GM18907 (cell line): ENCODE data around the gene COQ10A.

Experiments
- ATAC-seq: cut with Tn5 transposase; IDR thresholded peaks from one replicate; pipeline ENCODE4 v1.9.1; 2021; ENCODE audit warnings: mild to moderate bottlenecking, moderate library complexity; ENCODE audit not compliant: unreplicated experiment

The COQ10A gene

DNA sequence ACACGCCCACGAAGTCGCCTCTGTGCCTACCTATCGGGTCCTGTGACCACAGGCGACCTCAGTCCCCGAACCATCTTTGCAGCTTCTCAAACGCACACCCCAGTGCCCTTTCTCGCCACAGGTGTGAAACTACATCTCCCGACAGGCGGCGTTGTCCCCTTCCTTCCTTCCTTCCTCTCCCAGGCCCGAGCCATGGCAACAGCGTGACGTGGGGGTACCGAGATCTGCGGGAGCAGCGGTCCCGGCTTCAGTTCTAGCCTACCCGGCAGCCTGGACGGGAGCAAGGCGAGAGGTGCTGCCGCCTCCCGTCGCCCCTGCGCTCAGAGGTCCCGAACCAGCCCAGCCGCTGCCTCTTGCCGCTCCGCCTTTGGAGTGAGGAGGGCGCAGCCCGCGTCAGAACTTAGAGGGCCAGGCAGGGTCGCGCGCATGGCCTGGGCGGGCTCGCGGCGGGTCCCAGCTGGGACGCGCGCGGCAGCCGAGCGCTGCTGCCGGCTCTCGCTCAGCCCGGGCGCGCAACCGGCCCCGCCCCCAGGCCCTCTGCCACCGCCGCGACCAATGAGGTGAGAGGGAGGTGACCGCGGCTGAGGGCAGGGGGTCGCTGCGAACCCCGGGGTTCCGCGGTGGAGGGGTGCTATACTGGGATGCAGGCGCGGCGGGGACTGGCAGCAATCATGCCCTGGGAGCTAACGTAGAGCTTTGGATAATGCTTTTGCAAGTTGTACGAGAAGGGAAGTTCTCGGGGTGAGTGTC, at the start of gene COQ10A:
TSS of gene COQ10A (plus strand) at position 250 of the 750 bp plus-strand sequence. CDS start at position 427, 177 bp downstream.
- peak; percentile 89 for ATAC-seq

DNA sequence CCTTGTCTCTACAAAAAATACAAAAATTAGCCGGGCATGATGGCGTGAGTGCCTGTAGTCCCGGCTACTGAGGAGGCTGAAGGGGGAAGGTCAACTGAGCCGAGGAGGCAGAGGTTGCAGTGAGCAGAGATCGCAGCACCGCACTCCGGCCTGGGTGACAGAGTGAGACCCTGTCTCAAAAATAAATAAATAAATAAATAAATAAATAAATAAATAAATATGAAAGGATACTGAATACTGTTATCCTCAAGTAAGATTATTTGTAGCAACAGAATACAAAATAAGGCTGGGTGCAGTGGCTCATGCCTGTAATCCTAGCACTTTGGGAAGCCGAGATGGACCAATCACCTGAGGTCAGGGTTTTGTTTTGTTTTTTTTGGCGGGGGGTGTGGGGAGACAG, 46.9 kb upstream of the COQ10A start:
- ATAC-seq: no peak

DNA sequence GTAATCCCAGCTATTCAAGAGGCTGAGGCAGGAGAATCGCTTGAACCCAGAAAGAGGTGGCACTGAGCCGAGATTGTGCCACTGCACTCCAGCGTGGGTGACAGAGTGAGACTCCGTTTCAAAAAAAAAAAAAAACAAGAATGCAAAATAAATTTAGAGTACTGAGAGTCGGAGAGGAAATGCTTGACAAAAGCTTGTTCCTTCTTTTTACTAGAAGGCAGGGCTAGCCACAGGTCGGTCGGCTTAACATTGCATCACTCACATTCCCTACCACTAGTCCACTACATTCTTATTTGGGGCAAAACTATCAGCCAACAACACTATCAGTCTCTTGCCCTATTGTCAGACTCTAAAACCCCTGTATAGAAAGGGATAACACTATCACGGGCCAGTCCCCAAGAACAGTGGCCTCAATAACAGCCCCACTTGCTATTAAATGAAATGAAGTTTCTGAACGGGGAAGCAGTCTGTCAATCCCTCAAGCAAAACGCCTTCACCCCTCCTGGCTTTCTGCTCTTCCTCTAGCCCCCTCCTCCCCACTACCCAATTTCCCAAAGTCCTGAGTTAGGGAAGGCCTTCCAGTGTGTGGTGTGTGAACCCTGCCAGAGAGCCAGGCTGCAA, 46.0 kb upstream of the COQ10A start:
- no peak for ATAC-seq

DNA sequence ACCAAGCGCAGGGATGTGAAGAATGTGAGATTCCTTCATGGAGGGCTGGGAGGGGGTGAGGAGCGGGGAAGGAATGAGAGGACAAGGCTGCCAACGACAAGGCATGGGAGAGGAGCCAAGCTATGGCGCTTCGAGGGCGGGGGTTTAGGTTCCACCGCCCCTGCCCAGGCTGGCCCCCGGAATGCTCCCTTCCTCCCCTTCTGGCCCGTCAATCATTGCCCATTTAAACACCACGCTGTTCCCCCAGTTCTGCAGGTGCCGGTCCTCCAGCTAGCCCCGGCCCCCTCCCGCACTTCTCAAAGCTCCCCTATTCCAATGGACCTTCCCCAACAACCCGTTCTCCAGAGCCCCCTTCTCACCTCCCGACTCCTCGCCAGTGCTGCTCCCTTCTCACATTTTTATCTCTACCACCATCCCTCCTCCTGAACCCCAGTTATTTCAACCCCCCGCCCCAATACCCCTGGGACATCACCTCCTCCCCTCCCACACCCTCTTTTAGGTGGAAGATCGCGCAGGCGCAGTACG, 45.4 kb upstream of the COQ10A start:
- ATAC-seq: peak; percentile 25

DNA sequence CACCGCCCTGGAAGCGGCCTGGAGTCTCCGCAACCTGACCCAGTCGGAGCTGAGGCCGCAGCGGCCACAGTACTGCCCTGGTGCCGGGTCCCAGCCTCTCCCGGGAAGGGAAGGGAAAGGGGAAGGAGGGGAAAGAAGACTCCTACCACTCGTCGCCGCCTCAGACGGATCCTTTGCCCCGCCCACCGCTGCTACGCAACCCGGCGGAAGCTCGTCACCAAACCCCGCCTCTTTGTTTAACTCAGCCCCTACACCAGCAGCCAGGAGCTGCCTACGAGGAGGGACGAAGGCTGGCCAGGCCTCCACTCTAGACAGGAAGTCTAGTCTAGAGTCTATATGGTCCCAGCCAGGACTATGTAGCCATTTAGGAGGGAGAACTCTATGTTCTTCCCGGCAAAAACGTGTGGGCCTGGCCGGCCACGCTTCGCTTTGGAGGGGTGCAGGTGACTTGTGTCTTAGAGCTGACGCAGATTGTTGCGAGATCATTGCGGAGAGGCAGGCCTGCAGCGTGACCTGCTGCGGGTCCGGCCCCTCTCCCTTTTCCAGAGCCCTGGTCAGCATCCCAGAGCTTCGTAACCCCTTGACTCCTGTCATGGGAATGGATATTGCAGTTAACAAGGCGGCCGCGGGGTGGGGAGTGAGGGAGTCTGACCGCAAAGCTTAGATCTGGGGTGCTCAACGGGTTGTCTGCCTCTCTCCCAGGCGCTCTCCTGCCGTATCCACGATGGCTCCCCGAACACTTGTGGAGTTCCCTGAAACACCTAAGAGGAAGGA, 44.8 kb upstream of the COQ10A start, which contains the start of gene RNF41:
TSS of gene RNF41 (minus strand) at position 166 of the 774 bp plus-strand sequence. CDS start 7,875 bp downstream, outside the sequence.
- peak; percentile 85 for ATAC-seq

DNA sequence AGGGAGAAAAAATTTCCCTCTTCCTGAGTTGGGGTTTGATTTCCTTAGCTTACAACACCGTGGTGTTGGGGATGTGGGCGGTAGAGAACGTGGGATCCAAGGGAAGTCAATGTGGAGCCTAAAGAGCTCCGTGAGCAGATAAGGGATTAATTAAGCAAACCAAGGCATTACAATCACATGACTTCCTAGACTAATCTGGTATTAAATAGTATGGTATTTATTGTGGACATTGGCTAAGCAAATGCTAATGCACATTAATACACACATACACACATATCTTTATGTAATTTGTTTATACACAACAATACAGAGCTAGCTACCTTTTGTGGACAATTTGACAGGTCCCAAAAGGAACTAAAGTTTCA, 44.2 kb upstream of the COQ10A start:
- no peak for ATAC-seq

DNA sequence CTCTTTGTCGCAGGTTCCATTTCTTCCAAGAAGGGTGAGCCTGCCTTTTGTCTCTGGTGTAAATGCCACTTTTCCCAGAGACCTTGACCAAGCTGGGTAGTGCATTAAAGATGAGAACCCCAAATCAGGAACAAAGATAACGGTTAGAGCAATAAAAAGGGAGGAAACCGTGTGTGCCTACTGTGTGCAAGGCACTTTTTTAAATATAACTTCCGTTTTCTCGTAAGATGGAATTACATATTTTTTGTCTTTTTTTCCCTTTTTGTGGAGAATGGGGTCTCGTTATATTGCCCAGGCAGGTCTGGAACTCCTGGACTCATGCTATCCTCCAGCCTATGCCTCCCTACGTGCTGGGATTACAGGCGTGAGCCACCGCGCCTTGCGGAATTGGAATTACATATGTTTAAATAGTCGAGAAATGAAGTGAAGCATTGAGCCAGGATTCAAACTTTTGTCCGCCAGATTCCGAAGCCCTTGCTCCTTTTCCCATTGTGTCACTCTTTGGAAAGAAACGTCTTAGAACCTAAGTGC, 43.1 kb upstream of the COQ10A start:
- ATAC-seq: no peak

DNA sequence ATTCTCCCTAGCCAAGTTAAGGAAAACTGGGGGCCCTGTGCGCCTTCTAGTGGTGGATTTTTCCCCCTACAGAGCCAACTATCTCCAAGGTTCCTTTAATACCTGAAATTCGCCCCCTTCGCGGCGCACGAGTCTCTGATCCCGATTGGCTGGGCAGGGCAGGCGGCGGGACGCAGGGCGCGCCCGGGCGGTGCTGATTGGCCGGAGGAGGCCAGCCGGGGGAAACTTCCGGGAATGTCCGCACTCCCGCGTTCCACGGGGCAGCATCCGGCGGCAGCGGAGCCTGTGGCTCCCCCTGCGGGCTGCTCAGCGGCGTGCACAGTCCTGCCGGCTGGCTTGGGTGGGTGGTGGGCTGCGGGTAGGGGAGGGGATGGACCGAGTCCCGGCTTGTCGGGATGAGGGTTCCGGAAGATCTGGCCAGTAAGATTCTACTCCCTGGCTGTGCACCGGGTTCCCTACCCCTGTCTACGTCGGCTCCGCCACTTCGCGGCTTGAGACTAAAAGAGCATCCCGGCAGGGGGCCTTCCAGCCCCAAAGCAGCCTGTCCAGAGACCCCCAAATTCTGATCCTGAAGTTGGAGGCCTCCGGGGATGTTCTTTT, 42.5 kb upstream of the COQ10A start, which contains the start of gene NABP2:
TSS of gene NABP2 (plus strand) at position 241 of the 600 bp plus-strand sequence. CDS start 515 bp downstream, outside the sequence.
- ATAC-seq: peak; percentile 67

DNA sequence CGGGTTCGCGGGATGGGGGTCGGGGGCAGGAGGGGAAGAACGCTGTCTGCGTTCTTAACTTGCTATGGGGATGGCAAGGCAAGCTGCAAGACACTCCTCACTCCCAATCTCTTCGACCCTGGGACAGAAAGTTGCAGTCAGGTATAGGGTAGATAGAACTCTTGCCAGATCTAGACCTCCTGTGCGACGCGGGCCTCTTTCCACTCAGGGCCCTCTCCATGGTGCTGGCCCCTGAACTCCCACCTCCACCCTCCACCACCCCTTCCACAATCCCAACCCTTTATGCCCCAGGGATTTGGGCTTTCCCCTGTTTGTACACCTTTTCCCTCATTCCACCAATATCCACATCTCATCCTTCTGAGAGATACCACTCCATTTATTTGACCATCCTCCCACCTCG, 41.8 kb upstream of the COQ10A start:
- ATAC-seq: no peak

DNA sequence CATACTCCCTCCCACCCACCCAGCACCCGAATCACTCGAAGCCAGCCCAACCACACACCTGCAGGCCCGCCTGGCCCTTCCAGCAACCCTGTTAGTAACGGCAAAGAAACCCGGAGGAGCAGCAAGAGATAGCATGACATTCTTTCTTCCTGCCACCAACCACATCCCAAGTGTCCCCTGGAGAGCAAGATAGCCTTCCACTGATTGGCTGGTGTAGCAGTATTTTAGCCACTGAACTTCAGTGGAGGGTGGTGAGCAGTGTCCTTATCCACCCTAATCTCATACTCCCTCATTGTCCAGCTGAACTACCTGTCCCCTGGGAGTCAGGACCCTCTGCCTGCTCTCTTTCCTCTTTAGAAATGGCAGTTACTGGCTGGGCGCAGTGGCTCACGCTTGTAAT, 37.7 kb upstream of the COQ10A start:
- ATAC-seq: no peak

DNA sequence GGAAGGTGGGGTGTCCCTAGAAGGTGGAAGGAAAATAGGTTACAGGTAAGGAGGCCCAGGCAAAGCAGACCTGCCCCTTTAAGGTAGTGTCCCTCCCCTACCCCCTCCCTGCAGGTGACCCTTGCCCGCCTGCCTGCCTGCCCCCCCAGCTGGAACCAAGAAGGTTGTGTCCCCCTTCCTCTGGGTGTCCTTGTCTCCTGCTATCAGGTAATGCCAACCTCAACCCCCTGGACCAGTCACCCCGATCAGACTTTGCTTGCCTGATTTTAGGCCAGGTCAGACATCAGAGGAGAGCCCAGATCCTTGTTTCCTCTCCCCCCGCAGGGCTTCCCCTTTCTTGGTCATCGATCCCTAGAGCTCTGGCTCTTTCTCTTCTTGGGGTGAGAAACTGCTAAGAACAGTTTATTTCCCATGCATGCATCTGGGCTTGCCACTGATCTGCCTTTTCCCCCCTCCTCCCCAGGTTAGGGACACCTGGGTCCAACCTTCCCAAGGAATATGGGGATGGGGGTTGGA, 36.8 kb upstream of the COQ10A start, which contains the start of gene SLC39A5:
TSS of gene SLC39A5 (plus strand) at position 136 of the 516 bp plus-strand sequence. CDS start 1,224 bp downstream, outside the sequence.
- ATAC-seq: no peak

DNA sequence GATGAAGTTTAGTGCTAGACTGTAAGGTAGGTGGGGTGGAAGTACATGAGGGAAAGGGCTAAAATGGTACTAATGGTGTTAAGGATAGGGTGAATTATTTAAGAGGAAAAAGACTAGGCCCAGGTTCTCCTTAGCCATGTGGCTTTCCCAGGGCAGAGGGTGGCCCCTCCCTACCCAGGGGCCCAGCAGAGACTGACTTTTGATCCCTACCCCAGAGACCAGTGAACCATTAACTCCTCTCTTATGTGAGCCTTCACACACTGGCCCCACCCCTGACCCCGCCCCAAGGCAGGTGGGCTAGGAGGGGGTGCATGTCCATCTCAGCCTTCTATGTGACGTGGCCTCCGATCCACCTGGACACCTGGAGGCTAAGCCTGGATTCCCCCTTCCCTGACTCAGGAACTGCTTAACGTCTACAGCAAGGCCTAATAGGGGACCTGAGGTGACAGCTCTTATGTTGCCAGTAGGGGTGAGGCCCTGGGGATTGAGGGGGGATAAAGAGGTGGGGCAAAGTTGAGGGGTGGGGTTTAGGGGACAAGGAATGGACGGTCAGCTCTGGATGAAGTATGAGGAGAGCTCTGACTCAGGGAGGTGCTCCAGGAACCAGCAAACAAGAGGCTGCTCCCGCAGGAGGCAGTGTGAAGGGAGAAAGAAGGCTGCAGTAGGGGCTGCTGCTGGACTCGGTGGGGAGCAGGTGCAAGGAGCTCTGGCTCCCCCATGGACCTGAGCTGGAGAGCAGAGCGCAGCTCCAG, 36.1 kb upstream of the COQ10A start:
- ATAC-seq: no peak

DNA sequence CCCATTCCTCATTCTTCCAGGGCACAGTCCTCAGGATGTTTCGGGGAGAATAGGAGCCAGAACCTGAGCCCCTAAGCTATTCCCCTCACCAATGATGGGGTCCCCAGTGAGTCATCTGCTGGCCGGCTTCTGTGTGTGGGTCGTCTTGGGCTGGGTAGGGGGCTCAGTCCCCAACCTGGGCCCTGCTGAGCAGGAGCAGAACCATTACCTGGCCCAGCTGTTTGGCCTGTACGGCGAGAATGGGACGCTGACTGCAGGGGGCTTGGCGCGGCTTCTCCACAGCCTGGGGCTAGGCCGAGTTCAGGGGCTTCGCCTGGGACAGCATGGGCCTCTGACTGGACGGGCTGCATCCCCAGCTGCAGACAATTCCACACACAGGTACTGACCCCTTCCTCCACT, 35.6 kb upstream of the COQ10A start:
- no peak for ATAC-seq

DNA sequence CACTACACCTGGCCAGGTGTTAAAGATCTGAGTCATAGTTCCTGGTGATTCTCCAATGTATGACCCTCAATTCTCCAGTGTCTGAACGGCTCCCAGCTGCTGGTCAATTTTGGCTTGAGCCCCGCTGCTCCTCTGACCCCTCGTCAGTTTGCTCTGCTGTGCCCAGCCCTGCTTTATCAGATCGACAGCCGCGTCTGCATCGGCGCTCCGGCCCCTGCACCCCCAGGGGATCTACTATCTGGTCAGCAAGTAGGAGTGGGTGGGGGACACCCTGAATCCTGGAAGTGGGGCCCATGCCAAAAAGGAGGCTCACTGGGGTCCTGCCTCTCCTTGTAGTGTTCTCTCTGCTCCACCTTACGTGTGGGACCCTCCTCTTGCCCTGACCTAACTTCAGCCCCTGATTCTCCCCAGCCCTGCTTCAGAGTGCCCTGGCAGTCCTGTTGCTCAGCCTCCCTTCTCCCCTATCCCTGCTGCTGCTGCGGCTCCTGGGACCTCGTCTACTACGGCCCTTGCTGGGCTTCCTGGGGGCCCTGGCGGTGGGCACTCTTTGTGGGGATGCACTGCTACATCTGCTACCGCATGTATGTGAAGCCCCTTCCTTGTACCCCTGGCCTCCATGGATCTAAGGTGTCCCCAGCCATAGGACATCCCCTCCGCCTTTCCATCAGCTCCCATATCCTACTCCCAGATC, 31.9 kb upstream of the COQ10A start:
- no peak for ATAC-seq

DNA sequence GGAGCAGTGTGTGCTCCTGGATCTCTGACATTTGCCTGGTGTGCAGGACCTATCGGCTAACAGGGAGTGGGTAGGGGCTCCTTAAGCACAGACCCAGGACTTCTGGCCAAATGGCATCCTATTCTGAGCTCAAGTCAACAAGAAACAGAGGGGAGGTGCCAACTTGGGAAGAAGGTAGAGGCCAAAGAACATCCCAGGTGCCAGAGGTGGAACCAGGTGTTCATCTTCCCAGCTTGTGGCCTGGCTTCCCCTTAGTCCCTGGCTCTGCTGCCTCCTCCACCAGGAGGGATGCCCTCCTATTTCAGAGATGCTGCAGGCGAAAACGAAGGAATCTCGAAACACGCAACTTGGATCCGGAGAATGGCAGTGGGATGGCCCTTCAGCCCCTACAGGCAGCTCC, 30.7 kb upstream of the COQ10A start:
- no peak for ATAC-seq

DNA sequence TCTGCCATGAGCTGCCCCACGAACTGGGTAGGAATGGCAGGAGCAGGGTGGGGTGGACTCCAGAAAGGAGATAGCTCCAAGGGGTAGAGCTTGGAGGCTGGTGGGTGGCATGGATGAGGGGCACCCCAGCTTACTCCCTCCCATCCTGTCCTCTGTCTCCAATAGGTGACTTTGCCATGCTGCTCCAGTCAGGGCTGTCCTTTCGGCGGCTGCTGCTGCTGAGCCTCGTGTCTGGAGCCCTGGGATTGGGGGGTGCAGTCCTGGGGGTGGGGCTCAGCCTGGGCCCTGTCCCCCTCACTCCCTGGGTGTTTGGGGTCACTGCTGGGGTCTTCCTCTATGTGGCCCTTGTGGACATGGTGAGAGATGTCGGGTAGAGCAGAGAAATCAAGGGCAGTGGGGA, 29.8 kb upstream of the COQ10A start:
- ATAC-seq: no peak

DNA sequence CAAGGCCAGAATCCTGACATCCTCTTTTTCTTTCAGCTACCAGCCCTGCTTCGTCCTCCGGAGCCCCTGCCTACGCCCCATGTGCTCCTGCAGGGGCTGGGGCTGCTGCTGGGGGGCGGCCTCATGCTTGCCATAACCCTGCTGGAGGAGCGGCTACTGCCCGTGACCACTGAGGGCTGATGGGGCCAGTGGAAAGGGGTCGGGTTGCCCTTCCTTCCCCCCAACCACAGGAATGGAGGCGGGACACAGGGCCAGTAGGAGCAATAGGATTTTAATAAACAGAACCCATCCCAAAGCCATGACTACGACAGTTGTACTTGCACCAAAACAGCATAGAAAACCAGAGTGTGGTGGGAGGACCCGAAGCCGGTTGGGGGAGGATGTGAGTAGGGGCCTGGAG, 29.2 kb upstream of the COQ10A start:
- no peak for ATAC-seq

DNA sequence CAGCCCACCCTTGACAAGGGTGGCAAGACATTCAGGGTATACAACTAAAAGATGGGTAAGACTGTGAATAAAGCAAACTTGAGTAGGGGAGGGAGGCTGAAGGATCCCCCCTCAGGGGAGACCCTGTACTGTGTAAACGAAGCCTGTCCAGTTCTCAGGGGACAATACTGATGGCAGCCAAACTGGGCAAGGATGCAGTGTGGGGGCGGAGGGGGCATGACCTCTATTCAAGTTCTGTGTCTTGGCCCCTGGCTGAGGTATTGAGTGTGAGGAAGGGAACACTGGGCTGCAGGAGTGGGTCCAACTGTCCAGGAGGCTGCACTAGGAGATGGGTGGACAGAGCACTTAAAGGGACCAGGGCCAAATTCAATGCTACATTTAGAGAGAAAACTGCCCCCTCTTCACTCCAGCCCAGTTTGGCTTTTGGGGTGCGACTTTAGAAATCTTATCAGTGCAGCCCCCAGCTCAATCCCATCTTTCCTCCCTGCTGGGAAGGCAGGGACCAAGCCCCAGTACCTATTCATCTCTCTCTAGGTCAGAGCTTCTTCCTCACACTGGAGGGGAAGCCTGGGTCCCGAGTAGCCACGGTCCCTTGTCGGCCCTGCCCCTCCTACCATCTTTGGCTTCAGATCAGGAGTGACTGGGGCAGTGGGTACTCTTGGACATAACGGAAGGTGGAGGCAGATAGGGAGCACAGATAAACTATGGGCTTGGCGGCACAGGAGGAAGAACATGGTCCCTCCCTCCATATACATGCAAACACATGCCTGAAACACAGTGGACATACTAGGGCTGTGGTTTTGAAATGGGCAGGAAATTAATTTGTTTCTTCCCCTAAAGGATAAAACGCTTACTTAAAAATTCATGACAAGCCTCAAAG, 25.1 kb upstream of the COQ10A start:
- no peak for ATAC-seq
